ENCODE data around the gene HOXD13.

DNA sequence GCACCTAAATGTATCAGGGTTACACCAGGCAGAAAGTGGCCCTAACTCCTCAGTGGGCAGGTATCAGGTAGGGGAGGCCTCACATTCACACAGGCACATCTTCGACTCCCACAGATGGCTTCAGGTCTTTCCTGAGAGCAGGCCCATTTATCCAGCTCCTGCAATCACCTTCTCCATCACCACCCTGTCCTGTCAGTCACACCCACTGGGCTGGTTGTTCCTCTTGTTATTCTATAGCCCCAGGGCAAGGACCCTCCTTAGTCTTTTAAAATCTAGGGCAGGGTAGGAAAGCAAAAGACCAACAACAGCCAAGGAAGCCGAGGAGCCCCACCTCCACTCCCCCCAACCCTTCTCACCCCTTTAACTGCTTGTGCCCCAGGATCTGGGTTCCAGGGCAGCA, 49.8 kb downstream of the HOXD13 start:
- TF ChIP-seq, protein P1, sequence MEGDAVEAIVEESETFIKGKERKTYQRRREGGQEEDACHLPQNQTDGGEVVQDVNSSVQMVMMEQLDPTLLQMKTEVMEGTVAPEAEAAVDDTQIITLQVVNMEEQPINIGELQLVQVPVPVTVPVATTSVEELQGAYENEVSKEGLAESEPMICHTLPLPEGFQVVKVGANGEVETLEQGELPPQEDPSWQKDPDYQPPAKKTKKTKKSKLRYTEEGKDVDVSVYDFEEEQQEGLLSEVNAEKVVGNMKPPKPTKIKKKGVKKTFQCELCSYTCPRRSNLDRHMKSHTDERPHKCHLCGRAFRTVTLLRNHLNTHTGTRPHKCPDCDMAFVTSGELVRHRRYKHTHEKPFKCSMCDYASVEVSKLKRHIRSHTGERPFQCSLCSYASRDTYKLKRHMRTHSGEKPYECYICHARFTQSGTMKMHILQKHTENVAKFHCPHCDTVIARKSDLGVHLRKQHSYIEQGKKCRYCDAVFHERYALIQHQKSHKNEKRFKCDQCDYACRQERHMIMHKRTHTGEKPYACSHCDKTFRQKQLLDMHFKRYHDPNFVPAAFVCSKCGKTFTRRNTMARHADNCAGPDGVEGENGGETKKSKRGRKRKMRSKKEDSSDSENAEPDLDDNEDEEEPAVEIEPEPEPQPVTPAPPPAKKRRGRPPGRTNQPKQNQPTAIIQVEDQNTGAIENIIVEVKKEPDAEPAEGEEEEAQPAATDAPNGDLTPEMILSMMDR (IDR thresholded peaks at IDR 0.05 in 4 of 5, conservative IDR thresholded peaks at IDR 0.05 in 1 of 5), result no peak
- TF ChIP-seq POLR2A (IDR thresholded peaks at IDR 0.05), result no peak

All from gastrocnemius medialis (tissue), 4 donors.